Amygdala (tissue), 56 donors: ENCODE measurements around the gene FBXW5.

ENCODE experiments used
- DNase-seq, 56 donors: peaks; one replicate each; lab custom pipeline; 2025; lab: John Stamatoyannopoulos, UW

FBXW5 gene

GRCh38 chr9:136950656-136951276, 6.2 kb upstream of the FBXW5 start:
- peak in 6 of 56 donors; percentile 25 to 60 (median 40) for DNase-seq

- peak in 55 of 56 donors; percentile 75 to 98 (median 92) for DNase-seq
Measured at GRCh38 chr9:136949817-136950655, 5.5 kb upstream of the FBXW5 start.

DNA sequence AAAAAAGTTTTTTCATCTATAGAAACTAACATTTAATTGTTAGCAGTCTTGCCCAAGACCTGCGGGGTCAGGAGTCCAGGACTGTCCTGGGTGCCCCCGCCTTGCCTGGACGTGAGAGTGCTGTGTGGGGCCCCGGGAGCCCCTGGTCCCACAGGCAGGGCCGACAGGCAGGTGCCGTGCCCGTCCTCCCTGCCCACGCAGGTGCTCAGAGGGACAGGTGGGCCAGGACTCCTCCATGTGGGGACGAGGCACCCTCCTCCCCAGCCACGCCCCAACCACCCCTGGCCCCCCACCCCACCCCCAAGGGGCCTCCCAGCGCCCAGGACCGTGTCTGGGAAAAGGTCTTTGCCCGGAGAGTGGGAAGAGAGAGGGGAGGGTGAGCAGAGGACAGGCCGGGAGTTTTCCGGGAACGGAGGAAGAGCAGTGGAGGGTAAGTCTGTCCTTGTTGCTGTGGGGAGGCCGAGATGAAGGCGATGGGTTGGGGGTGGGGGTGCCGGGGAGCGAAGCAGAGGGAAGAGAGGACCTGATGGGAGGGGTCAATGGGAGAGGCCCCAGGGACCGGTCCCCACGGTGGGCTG, 4.8 kb upstream of the FBXW5 start:
- DNase-seq = no peak

- peak in 40 of 56 donors; percentile 20 to 83 (median 58) for DNase-seq
Measured at GRCh38 chr9:136947955-136948510, 3.5 kb upstream of the FBXW5 start.

GRCh38 chr9:136947028-136947891, 2.7 kb upstream of the FBXW5 start:
- peak in 21 of 56 donors; percentile 18 to 82 (median 39) for DNase-seq

- DNase-seq = no peak
Measured at GRCh38 chr9:136946228-136947027, 1.9 kb upstream of the FBXW5 start.

- DNase-seq = no peak
Measured at GRCh38 chr9:136945333-136946227, 1.0 kb upstream of the FBXW5 start.

DNA sequence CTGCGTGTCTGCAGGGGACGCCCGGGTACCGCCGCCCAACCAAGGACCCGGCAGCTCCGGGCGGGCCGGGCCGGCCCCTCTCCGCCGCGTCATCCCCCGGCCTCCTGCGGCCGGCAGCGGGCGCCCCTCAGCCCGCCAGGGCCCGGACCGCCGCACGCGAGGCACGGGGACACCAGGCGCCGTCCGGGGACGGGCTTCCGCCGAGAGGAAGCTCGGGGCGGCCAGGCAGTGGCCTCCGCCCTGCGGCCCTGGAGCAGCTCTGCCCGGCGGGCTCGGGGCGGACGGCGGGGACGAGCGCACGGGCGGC, 373 bp downstream of the FBXW5 start:
- DNase-seq = peak in 1 of 56 donors; percentile 42

- no peak for DNase-seq
Measured at GRCh38 chr9:136943291-136944211, 987 bp downstream of the FBXW5 start.

DNA sequence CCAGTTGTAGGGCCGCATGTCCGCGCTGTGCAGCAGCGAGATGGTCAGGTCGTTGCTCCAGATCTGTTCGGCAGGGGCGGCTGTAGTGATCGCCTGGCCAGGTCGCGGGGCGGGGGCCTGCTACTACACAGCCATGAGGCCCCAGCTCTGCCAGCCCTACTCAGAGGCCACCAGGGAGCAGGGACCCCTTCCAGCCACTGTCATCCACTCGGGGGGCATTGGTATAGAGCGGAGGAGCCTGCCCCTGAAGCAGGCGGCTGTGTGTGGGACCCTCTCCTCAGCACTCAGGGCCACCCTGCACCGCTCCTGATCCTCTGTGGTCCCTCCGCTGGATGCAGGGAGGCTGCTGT, 1.7 kb downstream of the FBXW5 start:
- DNase-seq = no peak

DNA sequence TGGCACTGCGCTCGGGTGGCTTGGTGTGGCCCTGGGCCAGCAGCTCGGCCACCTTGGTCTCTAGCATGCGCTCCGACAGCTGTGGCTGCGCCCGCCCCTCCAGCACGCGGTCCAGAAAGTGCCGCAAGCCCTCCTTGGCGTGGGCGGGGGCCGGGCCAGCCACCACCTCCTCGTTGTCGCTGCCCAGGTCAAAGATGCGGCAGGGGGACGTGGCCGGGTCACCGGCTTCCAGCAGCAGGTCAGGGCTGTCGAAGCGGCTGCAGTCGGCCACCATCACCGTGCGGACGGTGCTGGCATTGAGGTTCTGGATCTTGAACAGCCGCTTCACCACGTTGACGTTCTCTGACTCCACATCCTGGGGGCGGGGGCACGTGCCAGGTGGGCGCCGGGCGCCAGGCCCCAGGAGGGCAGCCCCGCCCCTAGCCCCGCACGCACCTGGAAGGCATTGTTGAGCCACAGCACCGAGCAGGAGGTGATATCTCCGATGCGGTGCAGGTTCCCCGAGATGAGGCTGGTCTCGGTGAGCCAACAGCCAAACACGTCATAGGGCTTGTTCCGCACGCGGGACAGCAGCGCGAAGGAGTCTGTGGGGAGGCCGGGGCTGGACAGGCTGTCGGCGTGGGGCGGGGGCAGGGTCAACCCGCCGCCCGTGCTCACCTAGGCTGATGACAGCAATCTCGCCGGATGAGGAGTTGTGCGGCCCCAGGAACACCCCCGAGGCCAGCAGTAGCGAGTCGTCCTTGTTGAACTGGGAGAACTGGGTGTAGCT, 2.2 kb downstream of the FBXW5 start:
- no peak for DNase-seq

DNA sequence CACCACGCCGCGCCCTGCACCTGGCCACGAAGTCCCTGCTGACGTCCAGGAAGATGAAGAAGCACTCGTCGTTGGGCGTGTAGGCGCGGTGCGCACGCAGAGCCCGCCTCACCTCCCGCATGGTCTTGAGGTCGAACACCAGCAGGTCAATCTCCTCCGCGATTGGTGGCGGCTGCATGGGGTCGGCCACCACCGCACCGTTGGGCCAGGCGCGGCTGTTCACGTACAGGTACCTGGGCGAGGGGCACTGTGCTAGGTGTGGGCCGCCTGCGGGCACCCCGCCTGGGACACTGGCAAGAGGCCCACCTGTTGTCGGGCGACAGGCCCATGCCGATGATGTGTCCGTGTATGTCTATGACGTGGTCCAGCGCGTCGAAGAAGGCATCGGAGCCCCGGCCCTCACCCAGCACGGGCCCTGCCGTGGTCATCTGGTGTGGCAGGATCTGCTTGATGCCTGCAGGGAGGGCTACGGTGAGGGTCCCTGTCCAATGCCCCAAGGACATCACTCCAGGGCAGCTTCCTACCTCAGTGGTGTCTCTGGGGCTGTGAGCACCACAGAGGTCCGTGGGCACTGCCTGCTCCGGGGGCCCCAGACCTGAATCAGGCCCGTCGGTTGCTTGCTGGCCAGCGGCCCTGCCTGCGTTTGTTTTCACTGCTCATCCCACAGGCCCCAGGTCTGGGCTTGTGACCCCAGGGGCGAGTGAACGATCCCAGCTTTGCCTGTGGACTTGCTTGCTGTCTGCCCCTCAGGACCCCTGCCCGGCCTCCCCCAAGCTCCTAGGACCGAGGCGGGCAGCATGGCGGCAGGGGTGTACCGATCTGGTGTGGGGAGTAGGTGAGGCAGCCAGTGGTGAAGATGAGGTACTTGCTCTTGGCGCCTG, 3.1 kb downstream of the FBXW5 start:
- DNase-seq = no peak

- no peak for DNase-seq
Measured at GRCh38 chr9:136940526-136941230, 3.9 kb downstream of the FBXW5 start.

DNA sequence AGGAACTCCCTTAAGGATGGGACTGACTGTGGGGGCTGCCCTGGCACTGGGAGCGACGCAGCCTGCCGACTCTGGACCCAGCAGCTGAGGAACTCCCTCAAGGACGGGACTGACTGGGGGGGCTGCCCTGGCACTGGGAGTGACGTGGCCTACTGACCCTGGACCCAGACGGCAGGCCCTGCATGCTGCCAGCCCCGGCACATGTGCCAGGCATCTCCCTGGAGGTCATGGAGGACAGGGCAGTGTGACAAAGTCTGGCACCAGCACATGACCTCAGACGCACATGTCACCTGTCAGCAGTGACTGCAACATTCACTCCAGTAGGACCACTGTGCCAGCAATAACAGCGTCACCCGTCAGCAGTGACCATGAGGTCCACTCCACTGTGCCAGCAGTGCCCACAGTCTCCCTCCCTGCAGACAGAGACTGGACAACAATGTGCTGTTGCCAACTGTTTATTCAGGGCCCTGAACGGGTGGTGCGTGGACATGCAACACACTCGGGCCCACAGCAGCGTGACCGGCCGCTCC, 4.5 kb downstream of the FBXW5 start:
- DNase-seq = peak in 47 of 56 donors; percentile 24 to 91 (median 73)

- no peak for DNase-seq
Measured at GRCh38 chr9:136939431-136939995, 5.0 kb downstream of the FBXW5 start.
